PC-3 (cell line): ENCODE measurements around the gene CMTM2.

Experiments
- EZH2 ChIP-seq: fragments of 300-600 bp; sonication (generic); IDR thresholded peaks from one replicate; pipeline ENCODE4 v1.6.1; 2017; ENCODE audit warnings: antibody characterized with exemption, mild to moderate bottlenecking, low read length; ENCODE audit not compliant: unreplicated experiment
- EZH2phosphoT487 ChIP-seq: fragments of 300-600 bp; sonication (generic); IDR thresholded peaks from 2 replicates; pipeline ENCODE4 v1.6.1; 2018; ENCODE audit warnings: mild to moderate bottlenecking, antibody characterized with exemption, low read length, borderline replicate concordance
- TF ChIP-seq, protein P1 (sequence below): fragments of 300-600 bp; sonication (generic); conservative IDR thresholded peaks from 2 replicates; pipeline ENCODE4 v1.5.1; 2017; ENCODE audit warnings: antibody characterized with exemption, low read depth, mild to moderate bottlenecking, low read length

DNA sequence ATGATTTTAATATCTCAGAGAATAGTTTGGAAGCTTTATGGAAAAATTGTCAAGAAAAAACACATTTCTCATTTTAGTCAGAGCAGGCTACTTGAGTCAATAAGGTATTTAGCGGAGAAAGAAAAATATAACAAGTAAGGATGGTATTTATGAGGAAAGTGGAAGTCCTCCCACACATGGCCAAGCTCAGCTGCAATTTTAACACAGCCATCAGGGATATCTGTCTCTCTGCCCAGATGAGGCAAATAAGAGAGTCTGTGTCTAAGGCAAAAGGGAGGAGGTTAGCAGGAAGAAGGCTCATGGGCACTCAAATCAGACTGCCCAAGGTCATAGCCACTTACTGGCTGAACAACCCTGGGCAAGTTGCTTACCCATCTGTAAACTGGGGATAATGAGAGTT is 5.2 kb upstream of the CMTM2 start:
- TF ChIP-seq, protein P1, sequence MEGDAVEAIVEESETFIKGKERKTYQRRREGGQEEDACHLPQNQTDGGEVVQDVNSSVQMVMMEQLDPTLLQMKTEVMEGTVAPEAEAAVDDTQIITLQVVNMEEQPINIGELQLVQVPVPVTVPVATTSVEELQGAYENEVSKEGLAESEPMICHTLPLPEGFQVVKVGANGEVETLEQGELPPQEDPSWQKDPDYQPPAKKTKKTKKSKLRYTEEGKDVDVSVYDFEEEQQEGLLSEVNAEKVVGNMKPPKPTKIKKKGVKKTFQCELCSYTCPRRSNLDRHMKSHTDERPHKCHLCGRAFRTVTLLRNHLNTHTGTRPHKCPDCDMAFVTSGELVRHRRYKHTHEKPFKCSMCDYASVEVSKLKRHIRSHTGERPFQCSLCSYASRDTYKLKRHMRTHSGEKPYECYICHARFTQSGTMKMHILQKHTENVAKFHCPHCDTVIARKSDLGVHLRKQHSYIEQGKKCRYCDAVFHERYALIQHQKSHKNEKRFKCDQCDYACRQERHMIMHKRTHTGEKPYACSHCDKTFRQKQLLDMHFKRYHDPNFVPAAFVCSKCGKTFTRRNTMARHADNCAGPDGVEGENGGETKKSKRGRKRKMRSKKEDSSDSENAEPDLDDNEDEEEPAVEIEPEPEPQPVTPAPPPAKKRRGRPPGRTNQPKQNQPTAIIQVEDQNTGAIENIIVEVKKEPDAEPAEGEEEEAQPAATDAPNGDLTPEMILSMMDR: no peak
- TF ChIP-seq EZH2: no peak
- TF ChIP-seq EZH2phosphoT487: no peak
